ENCODE measurements around the gene IQGAP3. TPM values are rescaled to one million over a fixed set of nuclear protein-coding genes. Genes with fewer than 3 reads are reported as not detected.

IQGAP3 gene
- polyA plus RNA-seq, 2 of the 4 experiments (the other 2 are of a cell fraction), result 15.6 to 17.0 TPM

GRCh38 chr1:156508205-156508954 is 64.0 kb downstream of the IQGAP3 start:
- no peak for FAIRE-seq
- no peak for ATAC-seq
- TF ChIP-seq NPAS2 (CRISPR knock-in tag; IDR thresholded peaks at IDR 0.05; ENCODE audit: borderline replicate concordance) (no peak), SMC3 (IDR thresholded peaks at IDR 0.05) (no peak), EHF (CRISPR knock-in tag; IDR thresholded peaks at IDR 0.05) (no peak), FOSB (CRISPR knock-in tag; IDR thresholded peaks at IDR 0.05) (no peak), EP300 (IDR thresholded peaks at IDR 0.05) (no peak), HEYL (CRISPR knock-in tag; IDR thresholded peaks at IDR 0.05) (no peak), NR3C1 (IDR thresholded peaks at IDR 0.05) (no peak), MAFK (IDR thresholded peaks at IDR 0.05; ENCODE audit: partially characterized antibody) (no peak), BHLHE40 (IDR thresholded peaks at IDR 0.05; ENCODE audit: low read depth, low read length) (no peak), ZSCAN20 (CRISPR knock-in tag; IDR thresholded peaks at IDR 0.05) (no peak), HMGXB4 (CRISPR knock-in tag; IDR thresholded peaks at IDR 0.05; ENCODE audit: borderline replicate concordance) (no peak), GATA3 (IDR thresholded peaks at IDR 0.05; ENCODE audit: borderline replicate concordance) (no peak), RAD21 (conservative IDR thresholded peaks at IDR 0.05 in 1 of 2, IDR thresholded peaks at IDR 0.05 in 1 of 2) (no peak), E2F6 (IDR thresholded peaks at IDR 0.05; ENCODE audit: borderline replicate concordance, low read depth) (no peak), ZNF302 (CRISPR knock-in tag; IDR thresholded peaks at IDR 0.05) (no peak), HOXB5 (CRISPR knock-in tag; IDR thresholded peaks at IDR 0.05) (no peak), MAZ (IDR thresholded peaks at IDR 0.05; ENCODE audit: borderline replicate concordance, low read depth, low read length) (no peak), ELK1 (IDR thresholded peaks at IDR 0.05; ENCODE audit: low read depth, low read length) (no peak)
- H3K4me1 ChIP-seq, result peaks cover 69% of the 10 kb centered on the region
- no peak for DNase-seq (ENCODE audit: low read depth in 1 of 2, low spot score in 1 of 2)
- ChIA-PET CTCF (interaction anchor here (0.7 to 31.7 kb wide), 9 partner anchors 12 to 122 kb away, joined by 3 to 474 read pairs (median 4); no protein-coding TSS in a partner anchor), POLR2A (no interaction called here)
- H3K9me3 ChIP-seq, result no peaks in the 10 kb centered on the region
- no peak overlapping the region for H3K4me3 ChIP-seq
- H3K4me2 ChIP-seq, result 0 out of 3 replicates have a peak overlapping the region, but pooled peaks have one; percentile 20
- H3K27ac ChIP-seq, result peak overlapping the region; percentile 69 to 100
- WGBS (ENCODE audit: missing lambda C conversion rate), result 84% methylated on average over 7 of the region's 7 CpGs

- ChIA-PET CTCF (interaction anchor here (0.6 to 31.7 kb wide), 3 partner anchors 20 to 140 kb away, joined by 3 to 474 read pairs (median 4); no protein-coding TSS in a partner anchor), POLR2A (no interaction called here)
- ATAC-seq, result no peak
- FAIRE-seq, result no peak
- Histone ChIP-seq H3K9me3 (no peaks in the 10 kb centered on the region), H3K4me2 (no peak overlapping the region), H3K4me1 (peaks cover 76% of the 10 kb centered on the region), H3K4me3 (no peak overlapping the region), H3K27ac (peak overlapping the region; percentile 98 to 100)
- no peak for DNase-seq (ENCODE audit: low read depth in 1 of 2, low spot score in 1 of 2)
- 97% methylated on average over 2 of the region's 2 CpGs for WGBS (ENCODE audit: missing lambda C conversion rate)
- TF ChIP-seq CHD4 (IDR thresholded peaks at IDR 0.05; ENCODE audit: borderline replicate concordance), result no peak
- no peak for TF ChIP-seq ATOH8 (CRISPR knock-in tag; IDR thresholded peaks at IDR 0.05; ENCODE audit: low read depth)
- TF ChIP-seq NR3C1 (IDR thresholded peaks at IDR 0.05), result no peak
- no peak for TF ChIP-seq MAX (IDR thresholded peaks at IDR 0.05)
- no peak for TF ChIP-seq RNF2 (IDR thresholded peaks at IDR 0.05; ENCODE audit: borderline replicate concordance, low read depth)
- no peak for TF ChIP-seq HOXA7 (CRISPR knock-in tag; IDR thresholded peaks at IDR 0.05)
- TF ChIP-seq KDM5A (IDR thresholded peaks at IDR 0.05), result no peak
- no peak for TF ChIP-seq KDM1A (IDR thresholded peaks at IDR 0.05; ENCODE audit: low read depth)
- no peak for TF ChIP-seq RARB (CRISPR knock-in tag; IDR thresholded peaks at IDR 0.05)
- no peak for TF ChIP-seq ESRRA (IDR thresholded peaks at IDR 0.05; ENCODE audit: borderline replicate concordance, low read length)
- TF ChIP-seq SMC3 (IDR thresholded peaks at IDR 0.05), result no peak
- TF ChIP-seq BHLHE40 (IDR thresholded peaks at IDR 0.05; ENCODE audit: low read depth, low read length), result no peak
- TF ChIP-seq RCOR1 (IDR thresholded peaks at IDR 0.05; ENCODE audit: low read depth, low read length), result no peak
- TF ChIP-seq TFCP2L1 (CRISPR knock-in tag; IDR thresholded peaks at IDR 0.05), result no peak
- TF ChIP-seq USF2 (IDR thresholded peaks at IDR 0.05), result no peak
- TF ChIP-seq HOXB5 (CRISPR knock-in tag; IDR thresholded peaks at IDR 0.05), result no peak
These were observed 65.9 kb downstream of the IQGAP3 start for GRCh38 chr1:156506450-156506849.
